HL-60 (cell line): ENCODE measurements around the gene FAR1.

Experiments used
- CTCF ChIP-seq: IDR thresholded peaks from one replicate; pipeline ENCODE4 v1.5.1; 2011; ENCODE audit warnings: low read length, control low read depth, inconsistent platforms; ENCODE audit not compliant: insufficient read depth
- POLR2AphosphoS5 ChIP-seq: IDR thresholded peaks from 2 replicates; pipeline ENCODE4 v1.6.1; 2012; ENCODE audit warnings: low read depth
- REST ChIP-seq: IDR thresholded peaks from 2 replicates; pipeline ENCODE4 v1.6.1; 2012; ENCODE audit warnings: low read depth; ENCODE audit not compliant: insufficient replicate concordance
- SPI1 ChIP-seq: IDR thresholded peaks from 2 replicates; pipeline ENCODE4 v1.6.1; 2012; ENCODE audit warnings: low read depth, mild to moderate bottlenecking, borderline replicate concordance

GRCh38 chr11:13647391-13647790, 21.1 kb upstream of the FAR1 start:
- TF ChIP-seq CTCF (no peak), REST (no peak), POLR2AphosphoS5 (no peak), SPI1 (no peak)
